ENCODE results near the gene ARPP19. TPM values are rescaled to one million over a fixed set of nuclear protein-coding genes. Genes with fewer than 3 reads are reported as not detected.

ARPP19 gene
- total and polyA plus RNA-seq, 9 of the 15 experiments (the other 6 are each of a cell fraction or from before 2014, with no cell fraction given): 33.3 to 102 (median 60.5) TPM

DNA sequence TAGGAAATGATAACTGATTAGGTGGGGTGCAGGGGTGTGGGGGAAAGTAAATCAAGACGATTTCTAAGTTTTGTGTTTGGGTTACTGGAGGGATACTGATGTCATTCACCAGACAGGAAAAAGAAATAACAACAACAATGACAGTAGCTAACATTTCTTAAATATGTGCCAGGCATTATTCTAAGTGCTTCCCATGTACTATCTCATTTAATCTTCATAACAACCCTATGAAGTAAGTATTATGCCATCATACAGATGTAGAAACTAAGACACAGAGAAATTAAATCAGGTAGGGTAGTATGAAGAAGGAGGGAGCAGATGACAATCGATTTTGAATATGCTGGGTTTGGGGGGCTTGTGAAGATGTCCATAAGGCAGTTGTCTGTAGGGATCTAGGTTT lies 53.5 kb downstream of the ARPP19 start:
- peaks cover 8 to 9% of the 10 kb centered on the region in 2 experiments; a peak in 4 of 5 replicates for H3K27me3 ChIP-seq (ENCODE audit: control insufficient read depth in 2 of 2, insufficient read depth in 2 of 2, low read length in 2 of 2)
- no TSS peak for BruUV-seq (replicated peaks)
- ChIA-PET POLR2A (no interaction called here), CTCF (ENCODE audit: low intra/inter-chr PET ratio) (no interaction called here)
- TF ChIP-seq HOMEZ (CRISPR knock-in tag; IDR thresholded peaks at IDR 0.05) (no peak), SAP30 (IDR thresholded peaks at IDR 0.05; ENCODE audit: borderline replicate concordance, insufficient read depth, low read depth, low read length, poor library complexity, severe bottlenecking) (no peak), FOXK2 (conservative IDR thresholded peaks at IDR 0.05 in 1 of 2, IDR thresholded peaks at IDR 0.05 in 1 of 2; ENCODE audit: low read depth in 2 of 2) (no peak), KLF16 (IDR thresholded peaks at IDR 0.05) (no peak), WHSC1 (IDR thresholded peaks at IDR 0.05; ENCODE audit: low read length) (no peak)
- TF ChIP-seq, protein P1, sequence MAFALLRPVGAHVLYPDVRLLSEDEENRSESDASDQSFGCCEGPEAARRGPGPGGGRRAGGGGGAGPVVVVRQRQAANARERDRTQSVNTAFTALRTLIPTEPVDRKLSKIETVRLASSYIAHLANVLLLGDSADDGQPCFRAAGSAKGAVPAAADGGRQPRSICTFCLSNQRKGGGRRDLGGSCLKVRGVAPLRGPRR (CRISPR knock-in tag; IDR thresholded peaks at IDR 0.05): no peak
- DNase-seq (ENCODE audit: extremely low read depth in 1 of 4, low spot score in 3 of 4) (no peak), ATAC-seq (no peak), FAIRE-seq (no peak)
- no peaks in the 10 kb centered on the region for H3K79me2 ChIP-seq (ENCODE audit: control insufficient read depth, insufficient read depth, low read length)
- H4K20me1 ChIP-seq (replicated peaks; ENCODE audit: control insufficient read depth, insufficient read depth, low read length): 0 out of 2 replicates have a peak, but pooled peaks cover 6% of the 10 kb centered on the region
- H3K36me3 ChIP-seq (ENCODE audit: control insufficient read depth, insufficient read depth, low read length): no peaks in the 10 kb centered on the region
- no peaks in the 10 kb centered on the region for H3K9me3 ChIP-seq (replicated peaks; ENCODE audit: control insufficient read depth, insufficient read depth, low read depth, low read length)
- no peak overlapping the region for H3K9ac ChIP-seq (ENCODE audit: insufficient read depth in 1 of 2, low read depth in 2 of 2, low read length in 2 of 2)
- H2AFZ ChIP-seq (ENCODE audit: low read depth, low read length): no peak overlapping the region
- H3K27ac ChIP-seq (ENCODE audit: extremely low read depth, low read depth, low read length): no peak overlapping the region
- intact Hi-C loops (cut with micrococcal nuclease): loop anchor here (5.0 kb wide), 1 partner anchor 248 kb away; no protein-coding TSS in a partner anchor
- WGBS (ENCODE audit: insufficient coverage, low coverage, missing lambda C conversion rate): 0% methylated on average over 2 of the region's 2 CpGs
- H3K4me3 ChIP-seq: no peak overlapping the region
- in situ Hi-C loops (cut with MboI): no loop called here
- H3K4me2 ChIP-seq (ENCODE audit: insufficient read depth, low read length): no peak overlapping the region
- H3K4me1 ChIP-seq (replicated peaks in 1 of 2; ENCODE audit: control insufficient read depth in 2 of 2, insufficient read depth in 2 of 2, low read length in 2 of 2): no peaks in the 10 kb centered on the region
- no peaks in the 10 kb centered on the region for H3K9me1 ChIP-seq (ENCODE audit: control insufficient read depth, insufficient read depth, low read length)
